Measurements from ENCODE around the gene NEK3.
"Not testable (repeated sequence)": the region's sequence is repeated elsewhere in the genome, so short reads cannot be mapped to it uniquely, and the experiment has no call there.

The NEK3 gene

DNA sequence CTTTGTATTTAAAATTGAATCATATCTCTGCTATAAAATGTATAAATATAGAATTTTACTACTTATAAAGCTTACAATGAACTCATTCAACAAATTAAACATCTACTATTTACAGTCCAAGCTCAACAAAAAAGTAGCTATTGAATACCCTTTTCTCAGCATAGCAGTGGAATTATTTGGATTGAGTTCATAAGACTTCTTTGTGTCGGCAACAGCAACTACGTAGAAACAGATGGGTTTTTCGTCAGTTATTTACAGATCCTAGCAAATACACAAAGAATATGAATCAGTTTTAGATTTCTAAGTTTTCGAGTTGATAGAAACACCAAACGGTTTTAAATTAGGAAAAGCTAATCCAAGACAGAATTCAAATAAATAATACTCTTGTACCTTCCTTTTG is 10.4 kb upstream of the NEK3 start:
- DNase-seq (ENCODE audit: low read depth in 2 of 2), result no peak

DNA sequence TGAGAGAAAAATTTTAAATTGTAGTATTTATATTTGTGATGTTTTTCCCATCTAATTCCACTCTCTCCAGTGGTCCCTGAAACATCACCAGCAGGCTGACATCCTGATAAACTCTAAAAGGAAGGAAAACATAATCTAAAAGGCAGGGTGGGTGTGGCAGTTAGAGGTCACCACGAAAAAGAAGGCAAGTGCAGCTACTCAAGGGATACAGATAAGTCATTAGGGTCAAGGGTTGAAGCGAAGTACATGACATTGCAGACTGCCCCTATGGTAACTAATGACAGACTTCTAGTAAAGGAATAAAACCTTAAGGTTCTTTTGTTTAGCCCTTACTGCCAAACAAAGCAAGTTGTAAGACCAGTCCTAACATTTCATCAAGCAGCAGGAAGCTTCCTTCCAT is 6.0 kb upstream of the NEK3 start:
- no peak for DNase-seq (ENCODE audit: low read depth in 2 of 2)

DNA sequence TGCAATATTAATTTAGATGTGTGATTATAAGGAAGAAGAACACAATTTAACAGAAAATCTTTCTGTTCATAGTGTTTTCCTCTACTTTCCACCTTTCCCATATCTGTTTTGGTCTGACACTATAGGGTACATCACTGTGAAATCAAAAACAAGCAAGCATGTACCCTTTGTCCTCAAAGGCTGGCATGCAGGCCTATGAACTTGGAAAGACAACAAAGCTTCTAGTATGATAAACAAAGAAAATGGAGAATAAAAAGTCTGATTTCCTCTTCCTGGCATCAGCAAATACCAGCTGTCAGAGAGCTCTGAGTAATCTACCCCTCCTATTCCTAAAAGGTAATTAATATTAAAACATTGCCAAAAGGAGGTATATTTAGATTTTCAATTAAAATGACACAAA is 5.6 kb upstream of the NEK3 start:
- DNase-seq (ENCODE audit: low read depth in 2 of 2), result no peak

DNA sequence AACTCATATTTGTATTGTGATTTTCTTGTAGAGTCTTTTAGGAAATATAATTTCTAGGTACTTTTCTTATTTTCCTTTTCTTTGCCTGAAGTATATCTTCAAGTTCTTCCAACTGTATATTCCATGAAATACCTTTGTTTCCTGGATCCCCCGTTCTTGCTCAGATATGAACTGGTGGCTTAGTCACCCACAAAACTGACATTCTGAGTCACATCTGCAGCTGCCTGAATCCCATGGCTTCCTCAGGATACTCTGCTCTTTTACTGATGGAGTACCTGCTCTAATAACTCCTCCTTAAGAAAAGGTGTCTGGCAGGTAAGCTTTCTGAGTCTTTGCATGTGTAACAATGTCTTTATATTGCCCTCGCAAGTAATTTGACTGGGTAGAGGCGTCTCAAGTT is 4.5 kb upstream of the NEK3 start:
- DNase-seq (ENCODE audit: low read depth in 2 of 2), result not testable (repeated sequence)

- no peak for DNase-seq (ENCODE audit: low read depth in 2 of 2)
Observed at GRCh38 chr13:52162279-52163101, 3.1 kb upstream of the NEK3 start.

DNA sequence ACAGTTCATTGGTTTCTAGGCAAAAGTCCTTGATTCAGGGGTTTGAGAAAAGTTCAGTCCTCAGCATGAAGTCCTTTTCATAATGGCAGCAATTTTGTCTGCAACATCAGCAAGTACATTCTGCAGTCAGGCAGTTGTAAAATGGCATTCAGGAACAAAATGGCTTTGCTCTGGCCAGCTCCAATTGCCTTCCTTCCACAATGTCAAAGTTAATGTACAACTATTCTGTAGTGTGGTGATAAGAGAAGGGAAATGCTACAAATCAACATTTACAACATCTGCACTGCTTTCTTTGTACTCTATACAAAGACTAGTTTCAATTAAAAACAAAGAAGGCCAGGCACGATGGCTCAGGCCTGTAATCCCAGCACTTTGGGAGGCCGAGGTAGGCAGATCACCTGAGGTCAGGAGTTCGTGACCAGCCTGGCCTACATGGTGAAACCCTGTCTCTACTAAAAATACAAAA is 1.8 kb upstream of the NEK3 start:
- DNase-seq (ENCODE audit: low read depth in 2 of 2), result no peak

- DNase-seq (ENCODE audit: low read depth in 2 of 2), result no peak
Observed at GRCh38 chr13:52160506-52160905, 1.1 kb upstream of the NEK3 start.

DNA sequence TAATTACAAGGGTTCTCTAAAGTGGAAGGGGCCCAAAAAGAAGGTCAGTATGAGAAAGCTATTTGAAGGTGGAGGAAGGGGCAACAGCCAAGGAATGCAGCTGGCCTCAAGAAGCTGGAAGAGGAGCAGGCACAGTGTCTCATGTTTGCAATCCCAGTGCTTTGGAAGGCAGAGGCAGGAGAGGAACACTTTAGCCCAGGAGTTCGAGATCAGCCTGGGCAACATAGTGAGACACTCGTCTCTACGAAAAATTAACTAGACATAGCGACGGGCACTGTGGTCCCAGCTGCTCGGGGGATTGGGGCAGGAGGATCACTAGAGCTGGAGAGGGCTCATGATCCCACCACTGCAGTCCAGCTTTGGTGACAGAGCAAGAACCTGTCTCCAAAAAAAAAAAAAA is 656 bp upstream of the NEK3 start:
- DNase-seq (ENCODE audit: low read depth in 2 of 2), result no peak

DNA sequence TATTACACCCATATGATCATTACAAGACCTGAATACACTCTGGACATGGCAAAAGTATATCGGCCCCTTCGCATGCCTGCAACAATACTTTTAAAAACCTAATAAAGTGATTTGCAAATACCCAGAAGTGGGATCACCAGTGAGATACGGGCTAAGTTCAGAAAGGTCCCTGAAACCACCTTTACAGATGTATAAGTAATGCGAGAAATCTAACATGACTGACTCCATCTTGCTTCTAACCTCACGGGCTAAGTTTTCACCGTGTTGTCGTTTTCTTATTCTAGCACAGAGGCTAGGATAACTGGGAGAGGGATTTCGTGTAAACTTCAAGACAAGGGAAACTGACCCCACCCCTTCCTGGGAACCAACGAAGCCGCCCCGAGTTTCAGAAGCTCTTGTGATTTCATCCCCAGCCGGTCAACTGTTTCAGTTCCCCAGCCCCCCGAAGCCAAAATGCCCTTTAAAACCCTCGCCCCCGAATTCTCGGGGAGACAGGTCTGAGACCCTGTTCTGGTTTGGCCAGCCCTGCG is 703 bp downstream of the NEK3 start:
- DNase-seq (ENCODE audit: low read depth in 2 of 2), result no peak

- no peak for DNase-seq (ENCODE audit: low read depth in 2 of 2)
Observed at GRCh38 chr13:52156724-52157261, 2.6 kb downstream of the NEK3 start.

- no peak for DNase-seq (ENCODE audit: low read depth in 2 of 2)
Observed at GRCh38 chr13:52155177-52155576, 4.2 kb downstream of the NEK3 start.

GRCh38 chr13:52147225-52147624 is 12.2 kb downstream of the NEK3 start:
- DNase-seq (ENCODE audit: low read depth in 2 of 2), result no peak

DNA sequence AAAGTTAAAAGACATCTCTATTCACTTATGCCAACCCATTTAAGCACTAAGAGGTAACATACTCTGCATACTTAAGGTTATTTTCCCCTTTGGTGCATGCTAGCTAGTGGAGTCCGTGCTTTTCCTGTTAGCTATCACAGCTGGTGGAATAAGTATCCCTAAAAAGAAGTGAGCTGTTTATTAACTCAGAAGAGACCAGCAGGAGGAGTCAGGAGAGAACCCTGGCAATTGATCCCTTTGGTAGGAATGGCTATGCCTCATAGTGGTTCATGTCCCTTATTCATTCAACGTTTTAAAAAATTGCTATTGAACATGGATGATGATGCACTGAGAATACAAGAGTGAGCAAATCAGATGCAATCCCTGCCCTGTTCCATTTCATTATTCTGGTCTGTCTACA is 18.1 kb downstream of the NEK3 start:
- no peak for DNase-seq (ENCODE audit: low read depth in 2 of 2)

GRCh38 chr13:52137489-52137888 is 21.9 kb downstream of the NEK3 start:
- no peak for DNase-seq (ENCODE audit: low read depth in 2 of 2)

DNA sequence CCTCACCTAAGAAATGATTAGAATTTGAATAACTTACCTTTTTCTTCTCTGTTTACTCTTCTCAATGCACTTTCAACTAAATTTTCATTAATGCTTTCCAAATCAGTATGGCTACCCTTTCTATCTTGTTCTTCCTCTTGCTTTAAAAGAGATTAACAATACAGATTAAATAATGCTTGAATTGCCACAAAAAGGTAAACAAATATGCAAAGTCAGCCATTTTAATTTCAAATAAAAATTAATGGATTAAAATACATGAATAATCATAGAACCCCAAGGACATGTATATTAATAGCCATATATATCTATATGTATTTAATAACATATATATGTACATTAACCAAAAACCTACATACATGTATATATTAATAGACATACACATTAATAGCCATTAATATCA is 22.6 kb downstream of the NEK3 start:
- no peak for DNase-seq (ENCODE audit: low read depth in 2 of 2)

DNA sequence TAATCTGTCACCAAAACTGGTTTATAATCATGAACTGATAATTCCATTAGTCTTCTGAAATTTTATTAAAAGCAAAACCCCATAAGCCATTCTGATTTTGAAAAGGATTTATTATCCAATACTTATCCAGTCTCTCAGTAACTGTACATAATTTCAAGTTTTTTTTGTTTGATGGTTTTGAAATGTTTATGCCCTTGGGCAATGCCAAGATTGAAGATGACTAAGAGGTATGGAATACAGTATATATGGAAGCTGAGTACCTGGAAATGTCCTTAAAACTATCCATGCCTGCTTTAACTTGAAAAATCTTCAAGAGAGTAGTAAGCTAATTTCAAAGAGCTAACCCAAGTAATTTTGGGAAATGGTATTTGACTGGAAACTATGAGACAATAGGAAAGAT is 28.8 kb downstream of the NEK3 start:
- DNase-seq (ENCODE audit: low read depth in 2 of 2), result no peak

DNA sequence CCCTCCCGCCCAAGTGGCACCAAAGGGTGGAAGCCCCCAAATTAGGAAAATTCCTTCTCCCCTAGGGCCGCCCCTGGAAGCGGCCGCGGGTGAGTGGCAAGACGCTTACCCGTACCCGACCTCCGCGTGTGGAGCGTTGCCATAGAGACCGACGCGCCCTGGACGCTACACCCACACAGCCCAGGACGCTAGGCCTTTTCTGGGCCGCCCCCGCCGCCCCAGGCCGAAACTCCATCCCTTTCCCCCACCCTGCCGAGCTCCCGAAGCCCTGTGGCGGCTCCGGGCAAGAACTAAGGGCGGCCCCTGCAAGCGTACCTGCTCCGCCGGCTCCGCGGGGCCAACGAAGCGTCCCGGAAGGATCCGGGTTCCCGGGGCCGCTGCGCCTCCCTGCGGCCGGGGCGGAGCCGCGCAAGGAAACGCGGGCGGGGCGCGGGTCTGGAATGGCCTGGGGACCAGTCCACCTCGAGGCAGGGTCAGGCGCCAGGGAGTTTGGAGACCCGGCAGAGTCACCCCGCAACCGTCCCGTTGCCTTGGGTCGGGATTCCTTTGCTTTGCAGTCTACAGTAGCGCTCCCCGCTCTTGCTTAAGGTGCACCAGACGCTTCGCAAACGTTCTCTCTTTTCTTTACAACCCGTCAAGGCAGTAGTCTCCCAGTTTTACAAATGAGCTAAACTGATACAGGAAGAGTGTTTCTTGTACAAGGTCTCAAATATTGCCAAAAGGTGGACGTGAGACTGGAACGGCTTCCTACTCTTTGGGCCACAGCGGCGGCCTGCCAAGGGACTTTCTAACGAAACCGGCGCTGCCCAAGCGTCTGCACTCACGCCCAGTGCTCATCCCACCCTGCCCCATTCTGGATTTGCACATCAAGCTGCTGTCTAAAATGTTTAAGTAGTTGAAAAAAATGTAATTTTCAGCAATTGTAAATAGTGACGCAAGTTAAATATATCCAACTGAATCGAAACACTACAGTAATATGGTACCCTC is 30.4 kb downstream of the NEK3 start, which contains the start of gene NEK5:
NEK5 (minus strand) TSS at position 360 of the 987 bp plus-strand sequence. CDS start 1,591 bp downstream, outside the sequence.
- peak; percentile 20 to 50 for DNase-seq (ENCODE audit: low read depth in 2 of 2)

DNA sequence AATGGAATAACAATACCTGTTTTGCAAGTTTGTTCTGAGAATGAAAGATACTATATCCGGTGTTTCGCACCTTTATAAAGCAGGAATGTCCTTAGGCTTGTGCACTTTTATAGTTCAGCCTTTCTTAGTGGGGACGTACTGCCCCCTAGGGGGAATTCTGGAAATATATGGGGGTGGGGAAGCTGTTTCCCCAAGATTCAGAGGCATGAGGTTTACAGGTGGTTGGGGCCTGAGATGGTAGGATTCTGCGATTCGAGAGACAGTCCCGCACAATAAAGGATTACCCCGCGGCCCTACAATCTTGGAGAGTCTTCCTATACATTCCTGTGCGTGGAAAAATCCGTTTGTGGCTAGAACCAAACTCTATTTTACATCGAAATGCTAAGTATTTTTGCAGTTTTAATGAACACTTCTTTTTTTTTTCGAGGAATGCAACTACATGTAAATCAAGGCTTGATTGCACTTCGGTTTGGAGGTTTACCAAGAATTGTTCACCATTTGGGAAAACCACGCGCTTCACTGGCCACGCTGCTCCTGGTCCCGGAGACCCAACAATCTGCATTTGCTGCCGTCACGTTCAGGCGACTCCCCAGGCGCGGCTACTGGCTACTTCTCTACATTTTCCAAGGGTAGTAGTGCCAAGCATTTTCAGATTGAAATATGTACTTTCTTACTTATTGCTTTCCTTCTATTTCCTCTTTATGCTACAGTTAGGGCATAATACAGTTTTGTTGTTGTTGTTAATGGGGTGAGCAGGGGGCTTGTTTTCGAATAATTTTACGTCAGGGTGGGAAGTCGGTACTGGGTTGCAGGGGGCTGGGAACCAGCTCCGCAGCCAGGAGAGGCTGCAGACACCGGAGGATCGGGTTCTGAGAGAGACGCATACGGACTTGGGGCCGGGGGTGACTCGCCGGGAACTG is 31.4 kb downstream of the NEK3 start:
- DNase-seq (ENCODE audit: low read depth in 2 of 2), result peak; percentile 13 to 39

DNA sequence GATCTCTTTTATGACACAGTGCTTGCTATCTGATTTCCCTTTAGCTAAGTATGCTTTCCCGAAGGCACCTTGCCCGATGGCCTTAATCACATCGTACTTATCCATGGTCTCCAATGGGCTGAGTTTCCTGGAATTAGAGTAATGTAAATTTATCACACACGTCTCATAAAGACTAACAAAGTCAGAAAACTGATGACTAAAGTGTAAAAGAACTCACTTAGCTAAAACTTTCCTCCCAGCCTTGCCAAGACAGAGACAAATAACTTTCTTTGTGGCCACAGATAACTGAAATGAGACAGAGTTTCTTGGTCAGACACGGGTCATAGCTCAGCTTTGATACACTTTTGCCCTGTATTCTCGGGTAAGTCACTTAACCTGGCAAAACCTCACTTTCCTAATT is 32.0 kb downstream of the NEK3 start:
- DNase-seq (ENCODE audit: low read depth in 2 of 2), result no peak

DNA sequence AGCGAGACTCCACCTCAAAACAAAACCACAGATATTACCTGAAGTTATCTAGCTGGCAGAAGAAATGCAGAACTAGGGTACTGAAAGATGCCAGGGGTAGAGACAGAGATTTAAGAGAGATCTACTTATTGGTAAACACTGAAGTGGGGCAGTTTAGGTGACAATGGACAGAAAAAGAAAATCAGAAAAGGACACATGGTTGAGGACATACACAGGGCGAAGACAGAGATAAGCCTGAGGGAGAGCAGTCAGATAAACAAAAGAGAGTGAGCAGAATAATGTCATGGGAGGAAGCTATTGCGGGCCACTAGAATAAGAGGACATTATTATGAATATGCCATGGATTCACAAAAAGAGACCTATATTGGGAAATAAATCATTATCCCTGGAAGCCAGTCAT is 33.9 kb downstream of the NEK3 start:
- DNase-seq (ENCODE audit: low read depth in 2 of 2), result no peak

- no peak for DNase-seq (ENCODE audit: low read depth in 2 of 2)
Observed at GRCh38 chr13:52118595-52118994, 40.8 kb downstream of the NEK3 start.
